ENCODE measurements around the gene PLCB4.

DNA sequence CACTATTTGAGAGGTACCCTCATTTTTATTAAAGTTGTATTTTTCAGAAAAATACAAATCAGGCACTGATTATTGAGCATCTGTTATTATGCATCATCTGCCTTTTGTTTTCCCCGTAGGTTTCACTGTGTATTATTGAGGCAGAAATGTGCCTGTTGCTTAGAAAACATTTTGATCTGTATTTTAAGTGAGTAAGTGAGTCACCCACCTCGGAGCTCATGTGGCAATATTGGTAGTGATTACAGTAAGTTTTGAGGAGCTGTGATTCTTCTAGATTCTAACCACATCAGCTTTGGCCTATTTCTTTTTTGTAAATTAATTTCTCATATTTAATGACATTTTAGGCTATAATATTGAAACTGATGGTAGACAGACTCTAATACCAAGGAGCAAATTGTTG is 385.9 kb downstream of the PLCB4 start:
- TF ChIP-seq, protein P1, sequence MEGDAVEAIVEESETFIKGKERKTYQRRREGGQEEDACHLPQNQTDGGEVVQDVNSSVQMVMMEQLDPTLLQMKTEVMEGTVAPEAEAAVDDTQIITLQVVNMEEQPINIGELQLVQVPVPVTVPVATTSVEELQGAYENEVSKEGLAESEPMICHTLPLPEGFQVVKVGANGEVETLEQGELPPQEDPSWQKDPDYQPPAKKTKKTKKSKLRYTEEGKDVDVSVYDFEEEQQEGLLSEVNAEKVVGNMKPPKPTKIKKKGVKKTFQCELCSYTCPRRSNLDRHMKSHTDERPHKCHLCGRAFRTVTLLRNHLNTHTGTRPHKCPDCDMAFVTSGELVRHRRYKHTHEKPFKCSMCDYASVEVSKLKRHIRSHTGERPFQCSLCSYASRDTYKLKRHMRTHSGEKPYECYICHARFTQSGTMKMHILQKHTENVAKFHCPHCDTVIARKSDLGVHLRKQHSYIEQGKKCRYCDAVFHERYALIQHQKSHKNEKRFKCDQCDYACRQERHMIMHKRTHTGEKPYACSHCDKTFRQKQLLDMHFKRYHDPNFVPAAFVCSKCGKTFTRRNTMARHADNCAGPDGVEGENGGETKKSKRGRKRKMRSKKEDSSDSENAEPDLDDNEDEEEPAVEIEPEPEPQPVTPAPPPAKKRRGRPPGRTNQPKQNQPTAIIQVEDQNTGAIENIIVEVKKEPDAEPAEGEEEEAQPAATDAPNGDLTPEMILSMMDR (IDR thresholded peaks at IDR 0.05): no peak
- no peak for TF ChIP-seq POLR2A (IDR thresholded peaks at IDR 0.05)

Measured in lower leg skin (tissue), 3 donors.